OCI-LY1 (cell line): ENCODE data around the gene NCAPH2.

Source experiments
- H2AFZ ChIP-seq: fragments of 200-600 bp; sonication (generic), shearing (Covaris generic); 2 replicates; pipeline ENCODE4 v1.6.0; 2014; ENCODE audit warnings: antibody characterized with exemption, mild to moderate bottlenecking, low read length
- H3F3A ChIP-seq: fragments of 200-600 bp; sonication (generic), shearing (Covaris generic); 2 replicates; pipeline ENCODE4 v1.6.0; 2014; ENCODE audit warnings: mild to moderate bottlenecking, antibody characterized with exemption, low read length, moderate library complexity; ENCODE audit not compliant: insufficient read depth
- H3K27ac ChIP-seq: fragments of 200-600 bp; sonication (generic); 2 replicates; pipeline ENCODE4 v1.5.1; 2014; ENCODE audit warnings: low read length, mixed run types, mild to moderate bottlenecking, low read depth; ENCODE audit not compliant: poor library complexity, severe bottlenecking
- H3K27me3 ChIP-seq: fragments of 200-600 bp; sonication (generic); 2 replicates; pipeline ENCODE4 v1.6.0; 2014; ENCODE audit warnings: antibody characterized with exemption, mild to moderate bottlenecking, low read length, moderate library complexity; ENCODE audit not compliant: insufficient read depth
- H3K36me3 ChIP-seq: fragments of 200-600 bp; sonication (generic); 2 replicates; pipeline ENCODE4 v1.6.1; 2014; ENCODE audit warnings: mild to moderate bottlenecking, antibody characterized with exemption, low read length, moderate library complexity, mixed read lengths; ENCODE audit not compliant: insufficient read depth
- H3K4me1 ChIP-seq: fragments of 200-600 bp; sonication (generic); 2 replicates; pipeline ENCODE4 v1.5.1; 2014; ENCODE audit warnings: mild to moderate bottlenecking, low read length, moderate library complexity; ENCODE audit not compliant: insufficient read depth, severe bottlenecking
- H3K4me2 ChIP-seq: fragments of 200-600 bp; sonication (generic), shearing (Covaris generic); 2 replicates; pipeline ENCODE4 v1.6.1; 2014; ENCODE audit warnings: low read length
- H3K4me3 ChIP-seq: fragments of 200-600 bp; sonication (generic); 2 replicates; pipeline ENCODE4 v1.5.1; 2014; ENCODE audit warnings: low read length, low read depth, mild to moderate bottlenecking, mixed read lengths; ENCODE audit not compliant: poor library complexity, severe bottlenecking
- H3K79me2 ChIP-seq: fragments of 200-600 bp; shearing (Covaris generic); 2 replicates; pipeline ENCODE4 v1.6.1; 2016; ENCODE audit warnings: mixed run types, low read length, mixed read lengths; ENCODE audit not compliant: insufficient read depth
- H3K9ac ChIP-seq: fragments of 200-600 bp; sonication (generic), shearing (Covaris generic); 2 replicates; pipeline ENCODE4 v1.6.1; 2014; ENCODE audit warnings: mild to moderate bottlenecking, low read length, mixed read lengths
- H3K9me2 ChIP-seq: fragments of 200-600 bp; sonication (generic), shearing (Covaris generic); 2 replicates; pipeline ENCODE4 v1.6.1; 2014; ENCODE audit warnings: low read depth, mild to moderate bottlenecking, low read length, mixed read lengths
- H3K9me3 ChIP-seq: fragments of 200-600 bp; shearing (Covaris generic); 2 replicates; pipeline ENCODE4 v1.6.1; 2014; ENCODE audit warnings: low read length, mixed read lengths
- H4K20me1 ChIP-seq: fragments of 200-600 bp; sonication (generic), shearing (Covaris generic); 2 replicates; pipeline ENCODE4 v1.6.0; 2016; ENCODE audit warnings: mild to moderate bottlenecking, low read length; ENCODE audit not compliant: insufficient read depth
- EZH2 ChIP-seq: fragments of 200-600 bp; sonication (generic), shearing (Covaris generic); IDR thresholded peaks from 2 replicates; pipeline ENCODE4 v1.8.0; 2017; ENCODE audit warnings: borderline replicate concordance, mixed run types, mild to moderate bottlenecking, antibody characterized with exemption, low read length, moderate library complexity, mixed read lengths
- TF ChIP-seq, protein P1 (sequence below): fragments of 200-600 bp; sonication (generic), shearing (Covaris generic); IDR thresholded peaks from 2 replicates; pipeline ENCODE4 v1.5.1; 2017; ENCODE audit warnings: mild to moderate bottlenecking, antibody characterized with exemption, low read length, moderate library complexity, mixed read lengths

Gene NCAPH2

DNA sequence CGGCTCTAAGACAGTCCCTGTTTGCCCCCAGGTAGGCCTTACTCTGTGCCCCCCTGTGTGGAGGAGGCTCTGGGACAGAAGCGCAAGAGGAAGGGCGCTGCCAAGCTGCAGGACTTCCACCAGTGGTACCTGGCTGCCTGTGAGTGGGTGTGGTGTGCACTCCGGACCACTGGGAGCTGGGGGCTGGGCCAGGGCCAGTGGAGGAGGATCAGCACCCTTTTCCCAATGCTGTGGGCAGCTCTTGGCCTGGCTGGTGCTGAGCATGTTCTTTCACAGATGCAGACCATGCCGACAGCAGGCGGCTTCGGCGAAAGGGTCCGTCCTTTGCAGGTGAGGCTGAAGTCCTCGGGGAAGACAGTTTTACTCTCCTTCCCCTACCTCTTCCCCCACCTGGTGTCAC, 13.7 kb downstream of the NCAPH2 start:
- no peaks in the 10 kb centered on the region for H3F3A ChIP-seq
- peaks cover 21% of the 10 kb centered on the region for H3K4me1 ChIP-seq
- peaks cover 79% of the 10 kb centered on the region for H3K36me3 ChIP-seq
- no peaks in the 10 kb centered on the region for H4K20me1 ChIP-seq
- no peak overlapping the region for H3K27ac ChIP-seq
- no peak for TF ChIP-seq EZH2
- TF ChIP-seq, protein P1, sequence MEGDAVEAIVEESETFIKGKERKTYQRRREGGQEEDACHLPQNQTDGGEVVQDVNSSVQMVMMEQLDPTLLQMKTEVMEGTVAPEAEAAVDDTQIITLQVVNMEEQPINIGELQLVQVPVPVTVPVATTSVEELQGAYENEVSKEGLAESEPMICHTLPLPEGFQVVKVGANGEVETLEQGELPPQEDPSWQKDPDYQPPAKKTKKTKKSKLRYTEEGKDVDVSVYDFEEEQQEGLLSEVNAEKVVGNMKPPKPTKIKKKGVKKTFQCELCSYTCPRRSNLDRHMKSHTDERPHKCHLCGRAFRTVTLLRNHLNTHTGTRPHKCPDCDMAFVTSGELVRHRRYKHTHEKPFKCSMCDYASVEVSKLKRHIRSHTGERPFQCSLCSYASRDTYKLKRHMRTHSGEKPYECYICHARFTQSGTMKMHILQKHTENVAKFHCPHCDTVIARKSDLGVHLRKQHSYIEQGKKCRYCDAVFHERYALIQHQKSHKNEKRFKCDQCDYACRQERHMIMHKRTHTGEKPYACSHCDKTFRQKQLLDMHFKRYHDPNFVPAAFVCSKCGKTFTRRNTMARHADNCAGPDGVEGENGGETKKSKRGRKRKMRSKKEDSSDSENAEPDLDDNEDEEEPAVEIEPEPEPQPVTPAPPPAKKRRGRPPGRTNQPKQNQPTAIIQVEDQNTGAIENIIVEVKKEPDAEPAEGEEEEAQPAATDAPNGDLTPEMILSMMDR, result no peak
- no peak overlapping the region for H2AFZ ChIP-seq
- no peak overlapping the region for H3K4me3 ChIP-seq
- H3K79me2 ChIP-seq, result no peaks in the 10 kb centered on the region
- no peaks in the 10 kb centered on the region for H3K27me3 ChIP-seq
- H3K4me2 ChIP-seq, result no peak overlapping the region
- H3K9ac ChIP-seq, result no peak overlapping the region
- no peaks in the 10 kb centered on the region for H3K9me3 ChIP-seq
- no peaks in the 10 kb centered on the region for H3K9me2 ChIP-seq

GRCh38 chr22:50522208-50522805, 14.3 kb downstream of the NCAPH2 start:
- Histone ChIP-seq H3F3A (no peaks in the 10 kb centered on the region), H4K20me1 (no peaks in the 10 kb centered on the region), H3K79me2 (no peaks in the 10 kb centered on the region), H3K4me1 (peaks cover 26% of the 10 kb centered on the region), H3K9me2 (no peaks in the 10 kb centered on the region), H3K36me3 (peaks cover 73% of the 10 kb centered on the region), H3K4me3 (no peak overlapping the region), H3K4me2 (no peak overlapping the region), H3K27me3 (no peaks in the 10 kb centered on the region), H2AFZ (no peak overlapping the region), H3K27ac (no peak overlapping the region), H3K9me3 (no peaks in the 10 kb centered on the region), H3K9ac (no peak overlapping the region)
- TF ChIP-seq EZH2, result no peak
- TF ChIP-seq, protein P1, result no peak

DNA sequence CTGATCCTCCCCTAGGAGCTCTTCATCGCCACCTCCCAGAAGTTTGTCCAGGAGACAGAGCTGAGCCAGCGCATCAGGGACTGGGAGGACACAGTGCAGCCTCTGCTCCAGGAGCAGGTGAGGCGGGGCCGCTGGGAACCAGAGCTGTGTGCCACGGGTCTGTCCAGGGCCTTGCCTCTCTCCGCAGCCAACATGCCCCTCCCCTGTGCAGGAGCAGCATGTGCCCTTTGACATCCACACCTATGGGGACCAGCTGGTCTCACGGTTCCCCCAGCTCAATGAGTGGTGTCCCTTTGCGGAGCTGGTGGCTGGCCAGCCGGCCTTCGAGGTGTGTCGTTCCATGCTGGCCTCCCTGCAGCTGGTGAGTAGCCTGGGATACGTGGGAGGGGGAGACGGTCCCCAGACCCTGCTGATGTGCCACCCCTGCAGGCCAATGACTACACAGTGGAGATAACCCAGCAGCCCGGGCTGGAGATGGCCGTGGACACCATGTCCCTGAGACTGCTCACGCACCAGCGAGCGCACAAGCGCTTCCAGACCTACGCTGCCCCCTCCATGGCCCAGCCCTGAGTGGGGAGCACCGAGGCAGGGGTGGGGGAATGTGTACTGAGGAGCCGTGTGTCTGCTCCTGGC, 14.9 kb downstream of the NCAPH2 start:
- Histone ChIP-seq H3K36me3 (peaks cover 67% of the 10 kb centered on the region), H3F3A (no peaks in the 10 kb centered on the region), H3K9ac (no peak overlapping the region), H3K4me1 (peaks cover 29% of the 10 kb centered on the region), H3K27me3 (no peaks in the 10 kb centered on the region), H3K79me2 (no peaks in the 10 kb centered on the region), H2AFZ (no peak overlapping the region), H4K20me1 (no peaks in the 10 kb centered on the region), H3K9me2 (no peaks in the 10 kb centered on the region), H3K9me3 (no peaks in the 10 kb centered on the region), H3K27ac (no peak overlapping the region), H3K4me3 (no peak overlapping the region), H3K4me2 (no peak overlapping the region)
- TF ChIP-seq, protein P1, result no peak
- no peak for TF ChIP-seq EZH2
